DOHH2 (cell line): ENCODE measurements around the gene PCMT1.
"Not testable (repeated sequence)": the region's sequence is repeated elsewhere in the genome, so short reads cannot be mapped to it uniquely, and the experiment has no call there.

Experiments used
- H3F3A ChIP-seq: fragments of 200-600 bp; sonication (generic), shearing (Covaris generic); 2 replicates; pipeline ENCODE4 v1.6.0; 2016; ENCODE audit warnings: antibody characterized with exemption, mild to moderate bottlenecking; ENCODE audit not compliant: control insufficient read depth, insufficient read depth
- H3K27ac ChIP-seq: fragments of 200-600 bp; sonication (generic); 2 replicates; pipeline ENCODE4 v1.5.1; 2014; ENCODE audit warnings: low read depth, mild to moderate bottlenecking, low read length, moderate library complexity
- H3K27me3 ChIP-seq: fragments of 200-600 bp; sonication (generic); 2 replicates; pipeline ENCODE4 v1.6.1; 2014; ENCODE audit warnings: mild to moderate bottlenecking, low read length, mixed read lengths; ENCODE audit not compliant: control insufficient read depth
- H3K36me3 ChIP-seq: fragments of 200-600 bp; sonication (generic); 2 replicates; pipeline ENCODE4 v1.6.1; 2014; ENCODE audit warnings: mild to moderate bottlenecking, low read length, moderate library complexity, mixed read lengths; ENCODE audit not compliant: control insufficient read depth
- H3K4me1 ChIP-seq: fragments of 200-600 bp; sonication (generic); 2 replicates; pipeline ENCODE4 v1.6.1; 2014; ENCODE audit warnings: mild to moderate bottlenecking, low read length, mixed read lengths; ENCODE audit not compliant: control insufficient read depth
- H3K4me2 ChIP-seq: fragments of 200-600 bp; sonication (generic); 2 replicates; pipeline ENCODE4 v1.6.0; 2014; ENCODE audit warnings: mild to moderate bottlenecking, low read length, moderate library complexity
- H3K4me3 ChIP-seq: fragments of 200-600 bp; sonication (generic); 2 replicates; pipeline ENCODE4 v1.5.1; 2014; ENCODE audit warnings: mild to moderate bottlenecking, low read length, mixed read lengths
- H3K79me2 ChIP-seq: fragments of 200-600 bp; sonication (generic); 2 replicates; pipeline ENCODE4 v1.6.1; 2014; ENCODE audit warnings: mild to moderate bottlenecking, low read length, mixed read lengths; ENCODE audit not compliant: control insufficient read depth
- H3K9me2 ChIP-seq: fragments of 200-600 bp; sonication (generic); replicated peaks from 2 replicates; pipeline ENCODE4 v1.6.1; 2014; ENCODE audit warnings: mild to moderate bottlenecking, low read length, mixed read lengths; ENCODE audit not compliant: control insufficient read depth
- H3K9me3 ChIP-seq: fragments of 200-600 bp; sonication (generic); 2 replicates; pipeline ENCODE4 v1.6.1; 2014; ENCODE audit warnings: antibody characterized with exemption, low read length, mixed read lengths; ENCODE audit not compliant: control insufficient read depth, insufficient read depth
- H4K20me1 ChIP-seq: fragments of 200-600 bp; sonication (generic); 2 replicates; pipeline ENCODE4 v1.6.0; 2014; ENCODE audit warnings: low read depth, mild to moderate bottlenecking, antibody characterized with exemption, low read length, moderate library complexity; ENCODE audit not compliant: control insufficient read depth, insufficient read depth
- EZH2phosphoT487 ChIP-seq: fragments of 200-600 bp; sonication (generic); IDR thresholded peaks from 2 replicates; pipeline ENCODE4 v1.6.1; 2017; ENCODE audit warnings: borderline replicate concordance, mild to moderate bottlenecking, antibody characterized with exemption, low read length, moderate library complexity, mixed read lengths
- TF ChIP-seq, protein P1 (sequence below): fragments of 200-600 bp; sonication (generic); IDR thresholded peaks from one replicate; pipeline ENCODE4 v1.5.1; 2014; ENCODE audit warnings: antibody characterized with exemption, mild to moderate bottlenecking, low read depth, low read length; ENCODE audit not compliant: poor library complexity, severe bottlenecking

The PCMT1 gene

DNA sequence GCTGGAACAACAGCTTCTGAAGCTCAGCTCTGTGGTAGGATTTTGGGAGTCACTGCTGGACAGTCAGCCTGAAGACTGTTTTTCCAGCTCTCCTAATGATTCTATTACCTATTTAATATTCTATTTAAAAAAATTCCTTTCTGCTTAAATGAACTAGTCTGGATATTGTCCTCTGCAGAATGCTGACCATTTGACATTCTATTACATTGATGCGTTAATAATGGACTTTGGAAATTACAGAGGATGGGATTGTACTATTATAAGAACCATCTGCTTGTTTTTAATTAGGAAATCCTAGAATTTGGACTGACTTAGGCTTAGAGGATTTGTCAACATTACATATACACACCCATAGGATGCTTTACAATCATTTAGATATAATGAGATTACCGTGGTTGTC lies 94.9 kb downstream of the PCMT1 start:
- Histone ChIP-seq H3K4me1 (no peaks in the 10 kb centered on the region), H3K27ac (no peak overlapping the region), H3K4me2 (no peak overlapping the region), H3K79me2 (no peaks in the 10 kb centered on the region), H3F3A (no peaks in the 10 kb centered on the region), H3K36me3 (no peaks in the 10 kb centered on the region), H3K4me3 (no peak overlapping the region), H3K27me3 (no peaks in the 10 kb centered on the region), H4K20me1 (no peaks in the 10 kb centered on the region), H3K9me3 (no peaks in the 10 kb centered on the region), H3K9me2 (no peaks in the 10 kb centered on the region)
- TF ChIP-seq, protein P1, sequence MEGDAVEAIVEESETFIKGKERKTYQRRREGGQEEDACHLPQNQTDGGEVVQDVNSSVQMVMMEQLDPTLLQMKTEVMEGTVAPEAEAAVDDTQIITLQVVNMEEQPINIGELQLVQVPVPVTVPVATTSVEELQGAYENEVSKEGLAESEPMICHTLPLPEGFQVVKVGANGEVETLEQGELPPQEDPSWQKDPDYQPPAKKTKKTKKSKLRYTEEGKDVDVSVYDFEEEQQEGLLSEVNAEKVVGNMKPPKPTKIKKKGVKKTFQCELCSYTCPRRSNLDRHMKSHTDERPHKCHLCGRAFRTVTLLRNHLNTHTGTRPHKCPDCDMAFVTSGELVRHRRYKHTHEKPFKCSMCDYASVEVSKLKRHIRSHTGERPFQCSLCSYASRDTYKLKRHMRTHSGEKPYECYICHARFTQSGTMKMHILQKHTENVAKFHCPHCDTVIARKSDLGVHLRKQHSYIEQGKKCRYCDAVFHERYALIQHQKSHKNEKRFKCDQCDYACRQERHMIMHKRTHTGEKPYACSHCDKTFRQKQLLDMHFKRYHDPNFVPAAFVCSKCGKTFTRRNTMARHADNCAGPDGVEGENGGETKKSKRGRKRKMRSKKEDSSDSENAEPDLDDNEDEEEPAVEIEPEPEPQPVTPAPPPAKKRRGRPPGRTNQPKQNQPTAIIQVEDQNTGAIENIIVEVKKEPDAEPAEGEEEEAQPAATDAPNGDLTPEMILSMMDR = no peak
- no peak for TF ChIP-seq EZH2phosphoT487

DNA sequence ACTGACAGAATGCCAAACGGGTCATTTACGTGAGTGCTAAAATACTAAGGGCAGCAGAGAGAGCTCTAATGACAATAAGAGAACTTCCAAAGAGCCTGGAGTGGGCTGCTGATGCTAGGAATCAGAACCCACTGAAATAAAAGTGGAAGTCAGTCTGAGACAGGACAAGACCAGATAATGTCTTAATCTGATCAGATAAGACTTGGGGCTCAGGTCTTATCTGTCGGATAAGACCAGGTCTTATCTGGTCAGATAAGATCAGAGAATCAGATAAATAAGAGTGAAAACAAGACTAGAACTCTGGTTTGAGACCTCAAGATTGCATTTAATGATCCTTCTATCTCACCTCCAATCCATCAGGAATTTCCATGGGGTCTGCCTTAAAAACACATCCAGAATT lies 96.0 kb downstream of the PCMT1 start:
- Histone ChIP-seq H3K27me3 (no peaks in the 10 kb centered on the region), H3K27ac (no peak overlapping the region)

DNA sequence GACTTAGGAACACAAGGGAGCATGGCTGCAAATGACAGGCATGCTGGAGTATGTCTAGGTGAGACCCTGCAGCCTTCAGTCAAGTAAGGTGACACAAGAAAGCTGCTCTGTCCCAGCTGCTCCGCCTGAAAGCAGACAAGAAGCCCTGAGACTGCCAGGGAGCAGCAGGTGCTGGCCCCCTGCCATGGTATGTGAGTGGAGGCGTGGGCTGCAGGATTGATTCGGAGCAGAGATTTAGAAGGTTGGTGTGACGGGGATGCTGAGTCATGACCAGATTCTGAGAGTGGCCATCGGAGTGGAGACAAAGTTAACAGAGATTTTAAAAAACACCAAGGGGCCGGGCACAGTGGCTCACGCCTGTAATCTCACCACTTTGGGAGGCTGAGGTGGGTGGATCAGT lies 96.8 kb downstream of the PCMT1 start:
- peaks cover under 1% of the 10 kb centered on the region for H3K4me1 ChIP-seq
- H3K9me3 ChIP-seq = no peaks in the 10 kb centered on the region
- TF ChIP-seq, protein P1 = no peak
- no peak for TF ChIP-seq EZH2phosphoT487
- H3F3A ChIP-seq = no peaks in the 10 kb centered on the region
- no peaks in the 10 kb centered on the region for H3K9me2 ChIP-seq
- H3K4me3 ChIP-seq = no peak overlapping the region
- no peaks in the 10 kb centered on the region for H3K36me3 ChIP-seq
- no peaks in the 10 kb centered on the region for H3K27me3 ChIP-seq
- no peak overlapping the region for H3K27ac ChIP-seq
- H3K4me2 ChIP-seq = no peak overlapping the region
- no peaks in the 10 kb centered on the region for H3K79me2 ChIP-seq
- no peaks in the 10 kb centered on the region for H4K20me1 ChIP-seq

More for the DNA sequence above, 96.0 kb downstream of the PCMT1 start:
- Histone ChIP-seq H3K4me1 (no peaks in the 10 kb centered on the region), H3K9me3 (no peaks in the 10 kb centered on the region), H3K36me3 (no peaks in the 10 kb centered on the region), H3F3A (no peaks in the 10 kb centered on the region), H3K4me2 (no peak overlapping the region), H3K9me2 (no peaks in the 10 kb centered on the region), H4K20me1 (no peaks in the 10 kb centered on the region), H3K79me2 (no peaks in the 10 kb centered on the region), H3K4me3 (no peak overlapping the region)
- TF ChIP-seq, protein P1 = no peak
- TF ChIP-seq EZH2phosphoT487 = no peak

DNA sequence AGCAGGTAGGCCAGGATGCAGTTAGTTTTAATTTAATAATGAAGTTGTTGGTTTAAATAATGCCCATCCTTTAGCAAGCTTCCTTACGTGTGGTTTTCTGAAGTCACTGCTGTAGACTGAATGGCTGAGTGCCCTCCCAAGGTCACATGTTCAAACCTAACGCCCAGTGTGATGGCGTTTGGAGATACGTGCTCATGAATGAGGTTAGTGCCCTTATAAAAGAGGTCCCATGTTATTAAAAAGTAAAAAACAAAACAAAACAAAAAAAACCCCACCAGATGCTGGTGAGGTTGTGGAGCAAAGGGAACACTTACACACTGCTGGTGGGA lies 98.4 kb downstream of the PCMT1 start:
- no peaks in the 10 kb centered on the region for H3K9me2 ChIP-seq
- H3K27ac ChIP-seq = no peak overlapping the region
- no peaks in the 10 kb centered on the region for H4K20me1 ChIP-seq
- H3K27me3 ChIP-seq = no peaks in the 10 kb centered on the region
- peaks cover 16% of the 10 kb centered on the region for H3K4me1 ChIP-seq
- no peaks in the 10 kb centered on the region for H3K9me3 ChIP-seq
- H3K36me3 ChIP-seq = no peaks in the 10 kb centered on the region
- H3K4me3 ChIP-seq = no peak overlapping the region
- H3F3A ChIP-seq = no peaks in the 10 kb centered on the region
- no peak for TF ChIP-seq EZH2phosphoT487
- TF ChIP-seq, protein P1 = no peak
- H3K79me2 ChIP-seq = no peaks in the 10 kb centered on the region
- no peak overlapping the region for H3K4me2 ChIP-seq

DNA sequence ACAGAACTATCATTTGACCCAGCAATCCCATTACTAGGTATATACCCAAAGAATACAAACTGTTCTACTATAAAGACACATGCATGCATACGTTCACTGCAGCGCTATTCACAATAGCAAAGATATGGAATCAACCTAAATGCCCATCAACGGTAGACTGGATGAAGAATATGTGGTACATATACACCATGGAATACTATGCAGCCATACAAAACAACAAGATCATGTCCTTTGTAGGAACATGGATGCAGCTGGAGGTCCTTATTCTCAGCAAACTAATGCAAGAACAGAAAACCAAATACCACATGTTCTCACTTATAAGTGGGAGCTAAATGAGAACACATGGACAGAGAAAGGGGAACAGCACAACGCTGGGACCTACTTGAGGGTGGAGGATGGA lies 98.8 kb downstream of the PCMT1 start:
- H3K4me1 ChIP-seq = peaks cover 17% of the 10 kb centered on the region
- not testable (repeated sequence) for H4K20me1 ChIP-seq, H3K4me2 ChIP-seq, H3K27ac ChIP-seq, H3K9me3 ChIP-seq, H3K9me2 ChIP-seq, H3K4me3 ChIP-seq, H3F3A ChIP-seq, H3K79me2 ChIP-seq, H3K36me3 ChIP-seq, H3K27me3 ChIP-seq
